ENCODE results near the gene CACFD1.

The CACFD1 gene

GRCh38 chr9:133464638-133465037 is 4.9 kb downstream of the CACFD1 start:
- DNase-seq (ENCODE audit: low spot score) = no peak

- DNase-seq (ENCODE audit: low spot score) = no peak
Measured at GRCh38 chr9:133465984-133466383, 6.2 kb downstream of the CACFD1 start.

DNA sequence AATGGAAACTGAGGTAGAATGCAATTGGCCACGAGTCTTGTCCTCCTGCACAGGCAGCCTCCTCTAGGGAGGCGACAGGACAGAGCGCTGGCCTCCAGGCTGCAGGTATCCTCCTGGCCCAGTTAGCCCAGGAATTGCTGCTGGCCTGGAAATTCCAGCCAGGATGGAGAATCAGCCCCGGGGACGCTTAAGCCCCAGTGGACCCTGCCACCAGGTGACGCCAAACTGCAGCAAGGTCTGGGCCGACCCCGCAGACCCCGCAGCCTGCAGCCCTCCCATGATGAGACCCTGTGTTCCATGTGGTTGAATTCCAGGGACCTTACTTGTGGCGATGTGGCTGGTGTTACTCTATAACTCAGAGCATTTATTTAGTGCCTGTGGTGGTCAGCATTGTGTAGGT is 7.3 kb downstream of the CACFD1 start:
- no peak for DNase-seq (ENCODE audit: low spot score)

- no peak for DNase-seq (ENCODE audit: low spot score)
Measured at GRCh38 chr9:133468374-133468773, 8.6 kb downstream of the CACFD1 start.

DNA sequence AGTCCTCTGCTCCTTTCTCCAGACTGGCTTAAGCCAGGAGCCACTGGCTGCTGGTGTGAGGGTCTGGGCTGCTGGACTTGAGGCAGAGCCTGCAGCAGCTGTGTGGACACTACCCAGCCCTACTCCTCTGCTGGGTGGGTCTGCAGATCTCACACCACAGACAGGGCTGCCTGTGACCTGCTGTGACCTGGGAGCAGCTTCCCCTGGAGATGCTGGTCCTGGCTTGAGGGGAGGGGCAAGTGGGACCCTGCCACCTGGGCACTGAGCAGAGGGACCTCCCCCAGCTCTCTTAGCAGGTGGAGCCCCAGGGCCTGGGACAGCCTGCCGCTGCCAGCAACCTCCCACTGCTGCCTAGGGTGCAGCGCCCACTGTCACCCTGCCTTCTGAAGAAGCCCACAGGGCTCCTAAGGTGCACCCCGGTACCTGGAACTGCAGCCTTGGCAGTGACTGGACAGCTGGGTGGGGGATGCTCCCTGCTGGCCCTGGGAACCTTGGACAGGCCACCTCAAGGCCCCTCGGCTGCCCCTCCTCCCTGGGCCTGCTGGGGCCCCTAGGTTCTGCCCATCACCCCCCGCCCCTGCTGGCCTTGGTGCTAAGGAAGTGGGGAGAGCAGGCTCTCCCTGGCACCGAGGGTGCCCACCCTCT is 9.1 kb downstream of the CACFD1 start:
- no peak for DNase-seq (ENCODE audit: low spot score)

GRCh38 chr9:133470427-133470924 is 10.7 kb downstream of the CACFD1 start:
- DNase-seq (ENCODE audit: low spot score) = no peak

DNA sequence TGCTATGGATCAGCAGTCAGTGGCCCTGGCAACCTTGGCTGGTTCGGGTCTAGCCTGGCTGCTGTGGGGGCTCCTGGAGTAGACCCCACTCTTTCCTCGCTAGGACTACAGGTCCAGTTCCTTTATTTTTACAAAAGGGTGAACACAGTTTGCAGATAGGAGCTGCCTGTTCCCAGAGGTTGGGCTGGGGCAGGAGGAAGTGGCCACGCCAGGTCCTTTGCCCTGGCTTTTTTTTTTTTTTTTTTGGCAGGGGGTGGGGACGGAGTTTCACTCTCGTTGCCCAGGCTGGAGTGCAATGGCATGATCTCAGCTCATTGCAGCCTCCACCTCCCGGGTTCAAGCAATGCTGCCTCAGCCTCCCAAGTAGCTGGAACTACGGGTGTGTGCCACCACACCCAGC is 11.2 kb downstream of the CACFD1 start:
- no peak for DNase-seq (ENCODE audit: low spot score)

GRCh38 chr9:133471551-133472276 is 11.9 kb downstream of the CACFD1 start:
- DNase-seq (ENCODE audit: low spot score) = no peak

DNA sequence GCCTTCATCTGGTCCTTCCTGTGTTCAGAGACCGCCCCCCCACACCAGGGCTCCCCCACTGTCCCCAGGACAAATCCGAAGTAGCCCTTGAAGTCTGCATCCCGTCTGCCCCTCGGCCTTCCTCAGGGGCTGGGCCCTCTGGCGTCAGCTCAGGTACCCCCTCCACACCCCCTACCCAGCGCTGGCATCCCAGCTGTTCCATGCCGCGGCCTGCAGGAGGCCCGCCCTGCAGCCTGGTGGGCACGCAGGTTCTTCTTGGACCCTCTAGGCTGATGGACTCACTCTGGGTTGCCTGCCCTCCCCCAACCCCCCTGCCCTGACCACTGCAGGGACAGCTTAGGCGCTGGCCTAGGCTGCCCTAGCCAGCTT is 12.5 kb downstream of the CACFD1 start:
- DNase-seq (ENCODE audit: low spot score) = no peak

GRCh38 chr9:133472753-133473378 is 13.1 kb downstream of the CACFD1 start:
- no peak for DNase-seq (ENCODE audit: low spot score)

DNA sequence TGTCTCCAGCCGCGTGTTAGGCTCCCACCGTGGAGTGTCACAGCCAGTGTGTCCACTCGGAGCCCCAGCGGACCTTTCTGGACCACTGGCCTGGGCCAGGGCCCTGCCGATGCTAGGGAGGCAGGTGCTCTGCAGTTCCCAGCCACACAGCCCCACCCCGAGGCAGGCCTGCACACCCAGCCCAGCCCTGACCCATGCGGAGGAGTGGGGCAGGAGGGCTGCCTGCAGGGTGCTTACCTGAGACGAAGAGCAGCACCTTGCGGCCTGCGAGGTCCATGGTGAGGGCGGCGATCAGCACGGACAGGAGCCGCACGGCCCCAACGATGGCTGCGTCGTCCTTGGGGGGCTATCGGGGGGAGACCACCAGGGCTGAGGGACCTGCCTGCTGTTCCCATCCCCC is 14.0 kb downstream of the CACFD1 start:
- DNase-seq (ENCODE audit: low spot score) = no peak

DNA sequence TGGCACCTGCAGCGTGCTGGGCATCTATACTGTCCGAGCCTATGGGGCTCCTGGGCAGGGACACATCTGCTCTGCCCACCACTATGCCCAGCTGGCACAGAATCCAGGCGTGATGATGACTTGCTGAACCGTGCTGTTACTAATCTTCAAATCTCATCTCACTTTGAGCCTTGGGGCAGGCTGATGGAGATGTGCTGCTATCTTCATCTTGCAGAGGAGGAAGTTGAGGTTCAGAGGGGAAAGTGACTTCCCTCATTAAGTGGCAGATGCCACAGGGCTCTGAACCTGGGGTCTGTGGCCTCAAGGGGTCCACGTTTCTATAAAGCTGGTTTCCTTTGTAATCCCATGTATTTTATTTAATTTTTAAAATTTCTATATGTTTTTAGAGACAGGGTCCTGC is 14.4 kb downstream of the CACFD1 start:
- no peak for DNase-seq (ENCODE audit: low spot score)

DNA sequence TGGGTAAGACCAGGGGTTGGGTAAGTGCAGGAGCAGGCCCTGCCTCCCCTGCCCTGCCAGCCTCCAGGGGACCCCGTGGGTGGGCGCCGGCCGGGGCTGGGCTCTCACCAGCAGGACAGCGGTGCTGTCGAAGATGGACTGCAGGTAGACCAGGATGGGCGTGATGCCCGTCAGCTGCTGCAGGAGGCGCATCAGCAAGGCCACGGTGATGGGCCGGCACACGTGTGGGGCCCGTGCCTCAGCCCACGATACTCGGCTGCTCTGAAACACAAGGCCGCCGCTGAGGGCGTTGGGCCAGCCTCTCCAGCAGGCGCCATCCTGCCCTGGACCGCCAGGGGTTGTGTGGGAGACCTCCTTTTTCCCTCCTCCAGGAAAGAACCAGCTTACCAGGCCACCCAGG is 15.1 kb downstream of the CACFD1 start:
- no peak for DNase-seq (ENCODE audit: low spot score)

GRCh38 chr9:133475292-133476012 is 15.7 kb downstream of the CACFD1 start:
- DNase-seq (ENCODE audit: low spot score) = no peak

DNA sequence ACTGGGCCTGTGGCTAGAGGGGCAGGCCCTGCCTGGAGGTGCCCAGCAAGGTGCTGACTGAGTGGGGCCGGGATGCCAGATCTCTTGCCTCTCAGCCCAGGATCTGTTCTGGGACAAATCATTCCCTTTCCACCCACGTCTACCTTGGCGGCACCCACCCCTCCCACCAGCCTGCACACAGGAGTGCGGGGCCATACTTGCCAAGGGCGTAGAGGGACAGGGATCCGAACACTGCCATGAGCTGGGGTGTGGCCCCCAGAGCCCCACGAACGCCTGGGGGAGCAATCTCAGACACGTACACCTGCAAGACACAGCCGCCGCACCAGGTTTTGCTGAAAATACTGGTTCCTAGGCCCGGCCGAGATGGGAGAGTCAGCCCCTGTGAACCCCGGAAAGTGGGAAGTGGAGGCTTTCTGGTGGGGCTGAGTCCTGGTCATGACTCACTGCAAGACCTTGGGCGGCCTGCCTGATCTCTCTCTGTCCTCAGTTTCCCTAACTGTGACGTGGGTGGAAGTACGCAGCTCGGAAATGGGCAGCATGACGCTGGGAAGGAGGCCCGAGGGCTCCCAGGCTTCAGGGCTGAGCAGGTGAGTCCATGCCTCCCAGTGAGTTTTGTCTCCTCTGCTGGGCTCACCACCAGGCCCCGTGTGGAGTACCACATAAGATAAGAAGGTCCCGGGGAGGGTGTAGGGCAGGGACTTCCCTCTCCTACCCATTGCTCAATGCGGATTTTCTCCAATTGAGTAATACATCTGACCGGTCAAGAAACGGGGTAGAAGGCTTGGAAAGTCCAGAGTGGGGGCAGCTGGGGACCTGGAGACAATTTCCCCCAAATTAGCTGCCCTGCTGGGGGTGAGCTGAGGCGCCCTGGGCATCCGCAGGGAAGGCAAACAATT is 16.5 kb downstream of the CACFD1 start:
- DNase-seq (ENCODE audit: low spot score) = no peak

- DNase-seq (ENCODE audit: low spot score) = no peak
Measured at GRCh38 chr9:133476941-133477340, 17.2 kb downstream of the CACFD1 start.

GRCh38 chr9:133477461-133477860 is 17.7 kb downstream of the CACFD1 start:
- DNase-seq (ENCODE audit: low spot score) = no peak

DNA sequence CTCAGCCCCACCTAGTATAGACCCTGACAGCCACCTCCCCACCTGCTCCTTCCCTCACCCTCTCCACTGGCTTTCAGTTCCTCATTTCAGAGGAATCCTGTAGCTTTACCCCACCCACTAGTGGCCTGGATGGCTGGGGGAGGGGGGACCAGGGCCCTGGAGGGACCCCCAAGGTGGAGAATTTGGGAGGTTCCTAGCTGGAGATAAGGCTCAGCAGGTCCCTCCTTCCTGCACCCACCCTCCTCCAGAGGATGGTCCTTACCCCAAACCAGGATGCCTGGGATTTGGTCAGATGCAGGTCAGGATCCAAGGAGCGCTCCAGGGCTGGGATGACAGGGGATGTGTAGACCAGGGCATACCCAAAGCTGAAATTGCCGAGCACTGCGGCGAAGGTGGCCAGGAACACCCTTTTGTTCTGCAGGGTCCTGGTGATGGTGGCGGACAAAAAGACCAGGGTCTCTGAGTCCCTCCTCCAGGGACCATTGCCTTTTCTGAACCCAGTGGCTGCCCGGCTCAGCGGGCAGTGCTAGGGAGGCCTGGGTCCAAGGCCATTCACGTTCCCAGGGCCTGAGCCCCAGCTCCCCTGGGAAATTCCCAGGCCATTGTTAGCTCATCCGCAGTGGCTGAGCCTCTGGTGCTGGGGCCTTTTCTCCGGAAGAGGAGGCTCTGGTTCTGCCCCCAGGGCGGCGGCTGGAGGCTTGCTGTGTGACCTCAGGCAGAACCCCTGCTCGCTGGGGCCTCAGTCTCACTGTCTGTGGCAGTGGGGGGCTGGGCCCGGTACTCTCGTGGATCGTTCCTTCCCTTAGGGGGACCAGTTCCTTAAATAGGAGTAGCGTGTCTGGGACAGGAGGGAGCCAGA is 18.4 kb downstream of the CACFD1 start:
- DNase-seq (ENCODE audit: low spot score) = no peak

- DNase-seq (ENCODE audit: low spot score) = peak; percentile 90
Measured at GRCh38 chr9:133478851-133479711, 19.3 kb downstream of the CACFD1 start, which contains the start of gene SLC2A6. SLC2A6 (minus strand) TSS chr9:133479099; CDS start chr9:133479059, 40 bp downstream.
